Measurements from ENCODE around the gene CCL11. TPM values are rescaled to one million over a fixed set of nuclear protein-coding genes. Genes with fewer than 3 reads are reported as not detected.

CCL11 gene
- polyA plus RNA-seq, 1 donor from 2014 or later: not detected

DNA sequence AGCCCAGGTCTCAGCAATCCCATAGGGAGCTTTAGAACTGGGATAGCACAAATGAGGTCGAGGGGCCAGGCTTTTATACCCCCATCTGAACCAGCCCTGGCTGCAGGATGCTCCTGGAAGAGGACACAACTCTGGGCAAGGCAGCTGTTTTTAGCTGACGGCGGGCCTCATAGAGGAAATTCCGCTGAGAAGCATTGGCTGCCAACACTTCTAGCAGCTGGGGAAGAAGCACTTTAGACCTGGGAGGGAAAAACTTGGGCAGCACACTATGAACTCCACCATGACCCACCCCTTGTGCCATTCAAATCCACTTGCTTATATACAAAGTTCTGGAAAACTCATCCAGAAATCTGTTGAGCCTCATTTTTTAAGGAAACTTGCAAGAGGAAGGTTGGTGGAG, 5.0 kb downstream of the CCL11 start:
- H3K9ac ChIP-seq (ENCODE audit: low read length): no peak overlapping the region
- H3K36me3 ChIP-seq (ENCODE audit: insufficient read depth, low read length): no peaks in the 10 kb centered on the region
- no peak overlapping the region for H3K4me3 ChIP-seq (ENCODE audit: low read length)
- H2AFZ ChIP-seq (ENCODE audit: low read depth, low read length): no peak overlapping the region
- H3K9me2 ChIP-seq (ENCODE audit: insufficient read depth, low read length): no peaks in the 10 kb centered on the region
- H3K27me3 ChIP-seq (ENCODE audit: insufficient read depth, low read depth, low read length): no peaks in the 10 kb centered on the region
- H3K79me2 ChIP-seq (replicated peaks; ENCODE audit: insufficient read depth, low read length): no peaks in the 10 kb centered on the region
- H3K4me2 ChIP-seq (ENCODE audit: low read length): no peak overlapping the region
- H4K20me1 ChIP-seq (ENCODE audit: insufficient read depth): no peaks in the 10 kb centered on the region
- H3K27ac ChIP-seq (ENCODE audit: low read length): no peak overlapping the region
- H3F3A ChIP-seq (ENCODE audit: insufficient read depth, low read length, poor library complexity, severe bottlenecking): no peaks in the 10 kb centered on the region
- TF ChIP-seq POLR2AphosphoS5 (IDR thresholded peaks at IDR 0.05): no peak
- no peak for TF ChIP-seq CTCF (IDR thresholded peaks at IDR 0.05; ENCODE audit: poor library complexity, severe bottlenecking)
- TF ChIP-seq RAD21 (conservative IDR thresholded peaks at IDR 0.05): no peak
- TF ChIP-seq MXI1 (conservative IDR thresholded peaks at IDR 0.05; ENCODE audit: poor library complexity, severe bottlenecking): no peak
- TF ChIP-seq, protein P1, sequence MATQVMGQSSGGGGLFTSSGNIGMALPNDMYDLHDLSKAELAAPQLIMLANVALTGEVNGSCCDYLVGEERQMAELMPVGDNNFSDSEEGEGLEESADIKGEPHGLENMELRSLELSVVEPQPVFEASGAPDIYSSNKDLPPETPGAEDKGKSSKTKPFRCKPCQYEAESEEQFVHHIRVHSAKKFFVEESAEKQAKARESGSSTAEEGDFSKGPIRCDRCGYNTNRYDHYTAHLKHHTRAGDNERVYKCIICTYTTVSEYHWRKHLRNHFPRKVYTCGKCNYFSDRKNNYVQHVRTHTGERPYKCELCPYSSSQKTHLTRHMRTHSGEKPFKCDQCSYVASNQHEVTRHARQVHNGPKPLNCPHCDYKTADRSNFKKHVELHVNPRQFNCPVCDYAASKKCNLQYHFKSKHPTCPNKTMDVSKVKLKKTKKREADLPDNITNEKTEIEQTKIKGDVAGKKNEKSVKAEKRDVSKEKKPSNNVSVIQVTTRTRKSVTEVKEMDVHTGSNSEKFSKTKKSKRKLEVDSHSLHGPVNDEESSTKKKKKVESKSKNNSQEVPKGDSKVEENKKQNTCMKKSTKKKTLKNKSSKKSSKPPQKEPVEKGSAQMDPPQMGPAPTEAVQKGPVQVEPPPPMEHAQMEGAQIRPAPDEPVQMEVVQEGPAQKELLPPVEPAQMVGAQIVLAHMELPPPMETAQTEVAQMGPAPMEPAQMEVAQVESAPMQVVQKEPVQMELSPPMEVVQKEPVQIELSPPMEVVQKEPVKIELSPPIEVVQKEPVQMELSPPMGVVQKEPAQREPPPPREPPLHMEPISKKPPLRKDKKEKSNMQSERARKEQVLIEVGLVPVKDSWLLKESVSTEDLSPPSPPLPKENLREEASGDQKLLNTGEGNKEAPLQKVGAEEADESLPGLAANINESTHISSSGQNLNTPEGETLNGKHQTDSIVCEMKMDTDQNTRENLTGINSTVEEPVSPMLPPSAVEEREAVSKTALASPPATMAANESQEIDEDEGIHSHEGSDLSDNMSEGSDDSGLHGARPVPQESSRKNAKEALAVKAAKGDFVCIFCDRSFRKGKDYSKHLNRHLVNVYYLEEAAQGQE (IDR thresholded peaks at IDR 0.05; ENCODE audit: borderline replicate concordance): no peak
- no peak for TF ChIP-seq TAF1 (IDR thresholded peaks at IDR 0.05; ENCODE audit: low read depth)
- no peak for TF ChIP-seq EP300 (conservative IDR thresholded peaks at IDR 0.05; ENCODE audit: poor library complexity, severe bottlenecking)
- TF ChIP-seq EZH2 (IDR thresholded peaks at IDR 0.05; ENCODE audit: borderline replicate concordance, insufficient read depth, low read length, poor library complexity, severe bottlenecking): no peak
- TF ChIP-seq SMC3 (conservative IDR thresholded peaks at IDR 0.05; ENCODE audit: poor library complexity): no peak
- H3K9me3 ChIP-seq (ENCODE audit: low read length): no peaks in the 10 kb centered on the region

- Histone ChIP-seq H3K9me3 (ENCODE audit: low read length) (no peaks in the 10 kb centered on the region), H3K27ac (ENCODE audit: low read length) (no peak overlapping the region), H3K4me3 (ENCODE audit: low read length) (no peak overlapping the region), H3K36me3 (ENCODE audit: insufficient read depth, low read length) (no peaks in the 10 kb centered on the region), H3K4me2 (ENCODE audit: low read length) (no peak overlapping the region), H2AFZ (ENCODE audit: low read depth, low read length) (no peak overlapping the region), H3K27me3 (ENCODE audit: insufficient read depth, low read depth, low read length) (no peaks in the 10 kb centered on the region), H3K79me2 (replicated peaks; ENCODE audit: insufficient read depth, low read length) (no peaks in the 10 kb centered on the region), H3K9ac (ENCODE audit: low read length) (no peak overlapping the region), H3K9me2 (ENCODE audit: insufficient read depth, low read length) (no peaks in the 10 kb centered on the region), H4K20me1 (ENCODE audit: insufficient read depth) (no peaks in the 10 kb centered on the region), H3F3A (ENCODE audit: insufficient read depth, low read length, poor library complexity, severe bottlenecking) (no peaks in the 10 kb centered on the region)
- TF ChIP-seq TAF1 (IDR thresholded peaks at IDR 0.05; ENCODE audit: low read depth) (no peak), EP300 (conservative IDR thresholded peaks at IDR 0.05; ENCODE audit: poor library complexity, severe bottlenecking) (no peak), SMC3 (conservative IDR thresholded peaks at IDR 0.05; ENCODE audit: poor library complexity) (no peak), POLR2AphosphoS5 (IDR thresholded peaks at IDR 0.05) (no peak), RAD21 (conservative IDR thresholded peaks at IDR 0.05) (no peak), EZH2 (IDR thresholded peaks at IDR 0.05; ENCODE audit: borderline replicate concordance, insufficient read depth, low read length, poor library complexity, severe bottlenecking) (no peak), CTCF (IDR thresholded peaks at IDR 0.05; ENCODE audit: poor library complexity, severe bottlenecking) (no peak), MXI1 (conservative IDR thresholded peaks at IDR 0.05; ENCODE audit: poor library complexity, severe bottlenecking) (no peak)
- TF ChIP-seq, protein P1 (IDR thresholded peaks at IDR 0.05; ENCODE audit: borderline replicate concordance): no peak
Measured at GRCh38 chr17:34291721-34292348, 6.3 kb downstream of the CCL11 start.

Data from neural cell (in vitro differentiated cells).